Liver (tissue), 3 donors: ENCODE results near the gene CFAP99.

Experiments
- ATF3 ChIP-seq: IDR thresholded peaks from 2 replicates; pipeline ENCODE4 v1.6.1; 2016; ENCODE audit warnings: antibody characterized with exemption
- CTCF ChIP-seq: fragments of 150-350 bp; IDR thresholded peaks from 2 replicates; pipeline ENCODE4 v1.5.1; 2017; ENCODE audit warnings: improper control_type of control experiment, low read depth, low read length; ENCODE audit not compliant: missing input control
- EGR1 ChIP-seq, 2 donors: IDR thresholded peaks; 2 replicates each; pipeline ENCODE4 v1.6.1; 2016 to 2018; ENCODE audit warnings: antibody characterized with exemption in 2 of 2, low read depth in 2 of 2
- JUND ChIP-seq, 2 donors: IDR thresholded peaks; 2 replicates each; pipeline ENCODE4 v1.6.1; 2016; ENCODE audit warnings: antibody characterized with exemption in 2 of 2
- REST ChIP-seq: IDR thresholded peaks from 2 replicates; pipeline ENCODE4 v1.6.1; 2016; ENCODE audit warnings: antibody characterized with exemption, mild to moderate bottlenecking
- donor health status: healthy.
- donor health status: healthy.

- TF ChIP-seq EGR1 (IDR thresholded peaks at IDR 0.05; ENCODE audit: low read depth in 2 of 2), result no peak
- no peak for TF ChIP-seq CTCF
- TF ChIP-seq JUND (IDR thresholded peaks at IDR 0.05), result no peak
- no peak for TF ChIP-seq ATF3
- TF ChIP-seq REST, result no peak
Observed at GRCh38 chr4:2415881-2416563, 2.7 kb upstream of the CFAP99 start.
